ENCODE measurements around the gene RXFP2. TPM values are rescaled to one million over a fixed set of nuclear protein-coding genes. Genes with fewer than 3 reads are reported as not detected.

RXFP2 gene
- total and polyA plus RNA-seq, 9 of the 15 experiments (the other 6 are each of a cell fraction or from before 2014, with no cell fraction given) = not detected

DNA sequence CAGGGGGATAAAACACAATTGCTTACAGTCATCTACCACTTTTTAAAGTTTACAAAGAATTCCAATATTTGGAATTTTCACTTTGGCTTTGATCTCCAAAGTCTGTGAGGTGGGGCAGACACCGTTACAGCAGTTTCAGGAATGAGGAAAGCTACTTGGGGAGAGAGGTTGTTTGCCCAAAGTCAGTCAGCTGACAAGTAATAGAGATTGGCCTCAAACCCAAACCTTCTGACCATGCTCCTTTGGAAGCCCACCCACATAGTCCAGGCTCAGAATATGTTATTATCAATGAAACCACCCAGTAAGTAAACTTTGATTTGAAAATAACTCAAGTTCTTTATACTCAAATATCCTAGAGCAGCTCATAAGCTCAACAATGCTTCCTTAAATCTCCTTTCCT lies 29.0 kb downstream of the RXFP2 start:
- in situ Hi-C loops (cut with MboI) = no loop called here
- intact Hi-C loops (cut with micrococcal nuclease) = no loop called here
- ChIA-PET POLR2A (no interaction called here), CTCF (ENCODE audit: low intra/inter-chr PET ratio) (no interaction called here)
- H3K4me1 ChIP-seq (replicated peaks in 1 of 2; ENCODE audit: control insufficient read depth in 2 of 2, insufficient read depth in 2 of 2, low read length in 2 of 2) = no peaks in the 10 kb centered on the region
- no peak overlapping the region for H3K9ac ChIP-seq (ENCODE audit: insufficient read depth in 1 of 2, low read depth in 2 of 2, low read length in 2 of 2)
- H3K4me2 ChIP-seq (ENCODE audit: insufficient read depth, low read length) = no peak overlapping the region
- no peaks in the 10 kb centered on the region for H3K9me1 ChIP-seq (ENCODE audit: control insufficient read depth, insufficient read depth, low read length)
- 10% methylated on average over 1 of the region's 1 CpG for WGBS (ENCODE audit: insufficient coverage, low coverage, missing lambda C conversion rate)
- no peak for FAIRE-seq
- no peak overlapping the region for H2AFZ ChIP-seq (ENCODE audit: low read depth, low read length)
- BruUV-seq (replicated peaks) = no TSS peak
- no peaks in the 10 kb centered on the region for H3K79me2 ChIP-seq (ENCODE audit: control insufficient read depth, insufficient read depth, low read length)
- no peak overlapping the region for H3K27ac ChIP-seq (ENCODE audit: extremely low read depth, low read depth, low read length)
- H3K9me3 ChIP-seq (replicated peaks; ENCODE audit: control insufficient read depth, insufficient read depth, low read depth, low read length) = no peaks in the 10 kb centered on the region
- DNase-seq (ENCODE audit: extremely low read depth in 1 of 4, low spot score in 3 of 4) = no peak
- no peak for ATAC-seq
- no peak for TF ChIP-seq KHSRP (IDR thresholded peaks at IDR 0.05)
- no peak for TF ChIP-seq BRCA1 (IDR thresholded peaks at IDR 0.05)
- TF ChIP-seq BRCA1 (CRISPR knock-in tag; IDR thresholded peaks at IDR 0.05) = no peak
- TF ChIP-seq TBP (optimal IDR thresholded peaks at IDR 0.05; ENCODE audit: low read depth, low read length) = no peak
- TF ChIP-seq, protein P1, sequence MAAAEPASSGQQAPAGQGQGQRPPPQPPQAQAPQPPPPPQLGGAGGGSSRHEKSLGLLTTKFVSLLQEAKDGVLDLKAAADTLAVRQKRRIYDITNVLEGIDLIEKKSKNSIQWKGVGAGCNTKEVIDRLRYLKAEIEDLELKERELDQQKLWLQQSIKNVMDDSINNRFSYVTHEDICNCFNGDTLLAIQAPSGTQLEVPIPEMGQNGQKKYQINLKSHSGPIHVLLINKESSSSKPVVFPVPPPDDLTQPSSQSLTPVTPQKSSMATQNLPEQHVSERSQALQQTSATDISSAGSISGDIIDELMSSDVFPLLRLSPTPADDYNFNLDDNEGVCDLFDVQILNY (CRISPR knock-in tag; IDR thresholded peaks at IDR 0.05) = no peak
- no peak for TF ChIP-seq ELF1 (tag; IDR thresholded peaks at IDR 0.05)
- no peak for TF ChIP-seq SMAD4 (CRISPR knock-in tag; conservative IDR thresholded peaks at IDR 0.05)
- TF ChIP-seq FOXJ3 (CRISPR knock-in tag; IDR thresholded peaks at IDR 0.05) = no peak
- TF ChIP-seq HNRNPH1 (optimal IDR thresholded peaks at IDR 0.05; ENCODE audit: low read depth, low read length) = no peak
- no peak for TF ChIP-seq ZNF766 (CRISPR knock-in tag; conservative IDR thresholded peaks at IDR 0.05)
- TF ChIP-seq ZNF436 (CRISPR knock-in tag; IDR thresholded peaks at IDR 0.05) = no peak
- TF ChIP-seq ZNF140 (CRISPR knock-in tag; IDR thresholded peaks at IDR 0.05) = no peak
- TF ChIP-seq CAMTA2 (CRISPR knock-in tag; conservative IDR thresholded peaks at IDR 0.05) = no peak
- no peak for TF ChIP-seq ZNF445 (CRISPR knock-in tag; IDR thresholded peaks at IDR 0.05; ENCODE audit: low read depth)
- TF ChIP-seq FOXK1 (CRISPR knock-in tag; IDR thresholded peaks at IDR 0.05; ENCODE audit: borderline replicate concordance) = no peak
- no peak for TF ChIP-seq ZNF146 (CRISPR knock-in tag; IDR thresholded peaks at IDR 0.05; ENCODE audit: unreplicated experiment)
- H3K36me3 ChIP-seq (ENCODE audit: control insufficient read depth, insufficient read depth, low read length) = no peaks in the 10 kb centered on the region
- no peak overlapping the region for H3K4me3 ChIP-seq
- H3K27me3 ChIP-seq (ENCODE audit: control insufficient read depth in 2 of 2, insufficient read depth in 2 of 2, low read length in 2 of 2) = no peaks in the 10 kb centered on the region
- H4K20me1 ChIP-seq (replicated peaks; ENCODE audit: control insufficient read depth, insufficient read depth, low read length) = no peaks in the 10 kb centered on the region

Data from K562 (cell line).